Mammary epithelial cell (primary cell): ENCODE results near the gene UNC93B1.

Source experiments
- EZH2 ChIP-seq: IDR thresholded peaks from 2 replicates; pipeline ENCODE4 v1.6.1; 2012; ENCODE audit warnings: low read length, inconsistent platforms, borderline replicate concordance
- TF ChIP-seq, protein P1 (sequence below), 2 donors: IDR thresholded peaks in 1 of 2; conservative IDR thresholded peaks in 1 of 2; 2 replicates each; pipeline ENCODE4 v1.5.1; 2011 to 2012; ENCODE audit warnings: inconsistent platforms in 2 of 2, low read length in 2 of 2, mild to moderate bottlenecking in 2 of 2, control low read depth in 1 of 2, low read depth in 1 of 2; ENCODE audit not compliant: insufficient read depth in 1 of 2; ENCODE audit errors: extremely low read depth in 1 of 2

DNA sequence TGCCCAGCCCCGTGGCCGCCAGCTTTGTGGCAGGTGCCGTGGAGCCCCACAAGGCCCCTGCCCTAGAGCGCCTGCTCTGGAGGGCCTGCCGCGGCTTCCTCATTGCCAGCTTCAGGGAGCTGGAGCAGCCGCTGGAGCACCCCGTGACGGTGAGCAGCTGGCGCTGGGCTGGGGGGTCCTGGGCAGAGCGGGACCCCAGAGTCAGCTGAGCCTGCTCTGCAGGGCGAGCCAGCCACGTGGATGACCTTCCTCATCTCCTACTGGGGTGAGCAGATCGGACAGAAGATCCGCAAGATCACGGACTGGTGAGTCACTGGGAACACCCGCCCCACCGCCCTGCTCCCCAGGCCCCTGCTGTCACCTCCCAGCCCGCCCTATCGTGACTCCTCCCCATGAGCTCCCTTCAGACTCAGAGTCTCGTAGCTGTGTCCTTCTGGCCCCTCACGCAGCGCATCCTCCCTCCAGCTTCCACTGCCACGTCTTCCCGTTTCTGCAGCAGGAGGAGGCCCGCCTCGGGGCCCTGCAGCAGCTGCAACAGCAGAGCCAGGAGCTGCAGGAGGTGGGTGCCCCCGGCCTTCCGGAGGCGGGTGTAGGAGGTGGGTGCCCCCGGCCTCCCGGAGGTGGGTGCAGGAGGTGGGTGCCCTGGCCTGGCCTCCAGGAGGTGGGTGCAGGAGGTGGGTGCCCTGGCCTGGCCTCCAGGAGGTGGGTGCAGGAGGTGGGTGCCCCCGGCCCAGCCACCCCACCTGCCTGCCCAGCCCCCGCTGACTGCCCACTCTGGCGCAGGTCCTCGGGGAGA, 39.6 kb upstream of the UNC93B1 start:
- TF ChIP-seq EZH2: no peak
- TF ChIP-seq, protein P1, sequence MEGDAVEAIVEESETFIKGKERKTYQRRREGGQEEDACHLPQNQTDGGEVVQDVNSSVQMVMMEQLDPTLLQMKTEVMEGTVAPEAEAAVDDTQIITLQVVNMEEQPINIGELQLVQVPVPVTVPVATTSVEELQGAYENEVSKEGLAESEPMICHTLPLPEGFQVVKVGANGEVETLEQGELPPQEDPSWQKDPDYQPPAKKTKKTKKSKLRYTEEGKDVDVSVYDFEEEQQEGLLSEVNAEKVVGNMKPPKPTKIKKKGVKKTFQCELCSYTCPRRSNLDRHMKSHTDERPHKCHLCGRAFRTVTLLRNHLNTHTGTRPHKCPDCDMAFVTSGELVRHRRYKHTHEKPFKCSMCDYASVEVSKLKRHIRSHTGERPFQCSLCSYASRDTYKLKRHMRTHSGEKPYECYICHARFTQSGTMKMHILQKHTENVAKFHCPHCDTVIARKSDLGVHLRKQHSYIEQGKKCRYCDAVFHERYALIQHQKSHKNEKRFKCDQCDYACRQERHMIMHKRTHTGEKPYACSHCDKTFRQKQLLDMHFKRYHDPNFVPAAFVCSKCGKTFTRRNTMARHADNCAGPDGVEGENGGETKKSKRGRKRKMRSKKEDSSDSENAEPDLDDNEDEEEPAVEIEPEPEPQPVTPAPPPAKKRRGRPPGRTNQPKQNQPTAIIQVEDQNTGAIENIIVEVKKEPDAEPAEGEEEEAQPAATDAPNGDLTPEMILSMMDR (conservative IDR thresholded peaks at IDR 0.05 in 1 of 2, IDR thresholded peaks at IDR 0.05 in 1 of 2; ENCODE audit: extremely low read depth in 1 of 2, insufficient read depth in 1 of 2, low read depth in 1 of 2, low read length in 2 of 2): no peak
